Endothelial cell of umbilical vein (primary cell): ENCODE results near the gene ASGR1. TPM values are rescaled to one million over a fixed set of nuclear protein-coding genes. Genes with fewer than 3 reads are reported as not detected.

Source experiments
- BruUV-seq: library from RNA; stranded (reverse); fragments of 400-500 nt; replicated peaks from 2 replicates; lab custom pipeline; 2021; lab: Mats Ljungman, UMichigan
- CTCF ChIA-PET: fragments of 300-600, 350-600 bp; sonication (Branson Sonifier 250); formaldehyde crosslinking; loops from one replicate; lab custom pipeline; 2021; ENCODE audit warnings: antibody characterized with exemption, inconsistent platforms; lab: Charles Lee
- POLR2A ChIA-PET: fragments of 300-600, 350-600 bp; sonication (Branson Sonifier 250); formaldehyde crosslinking; loops from one replicate; lab custom pipeline; 2021; ENCODE audit warnings: antibody characterized with exemption, inconsistent platforms; lab: Charles Lee
- DNase-seq: peaks from one replicate; pipeline ENCODE4 v3.0.0-alpha.2; 2011; ENCODE audit warnings: low read depth, low spot score
- FAIRE-seq: peaks from 2 replicates; lab custom pipeline; 2011; peaks lifted over from hg19 to GRCh38; lab: Jason Lieb, UNC
- H2AFZ ChIP-seq: 2 replicates; pipeline ENCODE4 v1.6.0; 2012; ENCODE audit warnings: low read depth, low read length, control low read depth, inconsistent platforms
- H3K27ac ChIP-seq: 2 replicates; pipeline ENCODE4 v1.5.1; 2011; ENCODE audit warnings: low read depth, mild to moderate bottlenecking, control low read depth, low read length, moderate library complexity; ENCODE audit not compliant: insufficient read depth
- H3K27me3 ChIP-seq, 2 experiments: 2 replicates each; pipeline versions ENCODE4 v1.6.0 to v1.6.1; 2011; ENCODE audit warnings: low read length in 2 of 2, mixed read lengths in 1 of 2; ENCODE audit not compliant: control insufficient read depth in 2 of 2, insufficient read depth in 2 of 2
- H3K36me3 ChIP-seq, 2 experiments: 2 replicates in 1 of 2; 3 replicates in 1 of 2; pipeline ENCODE4 v1.5.1; 2011; ENCODE audit warnings: low read length in 2 of 2, mild to moderate bottlenecking in 1 of 2, moderate library complexity in 1 of 2; ENCODE audit not compliant: control insufficient read depth in 2 of 2, insufficient read depth in 2 of 2; ENCODE audit errors: extremely low read depth in 1 of 2
- H3K4me1 ChIP-seq: 3 replicates; pipeline ENCODE4 v1.5.1; 2011; ENCODE audit warnings: mild to moderate bottlenecking, low read length; ENCODE audit not compliant: control insufficient read depth, insufficient read depth; ENCODE audit errors: extremely low read depth
- H3K4me2 ChIP-seq: 2 replicates; pipeline ENCODE4 v1.6.1; 2011; ENCODE audit warnings: low read length, control low read depth, mixed read lengths; ENCODE audit not compliant: insufficient read depth
- H3K4me3 ChIP-seq, 3 experiments: fragments of 200-600 bp in 1 of 3; sonication (generic), shearing (Covaris generic) in 1 of 3; replicated peaks in 1 of 3; 2 replicates each; pipeline ENCODE4 v1.5.1; 2011 to 2016; ENCODE audit warnings: control low read depth in 3 of 3, low read length in 3 of 3, mild to moderate bottlenecking in 2 of 3, inconsistent platforms in 1 of 3, low read depth in 1 of 3, moderate library complexity in 1 of 3; ENCODE audit not compliant: insufficient read depth in 1 of 3
- H3K79me2 ChIP-seq: 2 replicates; pipeline ENCODE4 v1.6.0; 2012; ENCODE audit warnings: low read length, inconsistent platforms; ENCODE audit not compliant: control insufficient read depth, insufficient read depth
- H3K9ac ChIP-seq: replicated peaks from 2 replicates; pipeline ENCODE3; 2011; ENCODE audit warnings: low read length, control low read depth; ENCODE audit not compliant: insufficient read depth; ENCODE audit errors: extremely low read depth
- H3K9me1 ChIP-seq: replicated peaks from 3 replicates; pipeline ENCODE4 v1.6.0; 2011; ENCODE audit warnings: mild to moderate bottlenecking, low read length; ENCODE audit not compliant: control insufficient read depth, insufficient read depth; ENCODE audit errors: extremely low read depth
- H3K9me3 ChIP-seq: replicated peaks from 2 replicates; pipeline ENCODE4 v1.5.1; 2012; ENCODE audit warnings: low read length, inconsistent platforms; ENCODE audit not compliant: control insufficient read depth, insufficient read depth
- H4K20me1 ChIP-seq: replicated peaks from 2 replicates; pipeline ENCODE3; 2011; ENCODE audit warnings: mild to moderate bottlenecking, low read length; ENCODE audit not compliant: control insufficient read depth, insufficient read depth; ENCODE audit errors: extremely low read depth
- CTCF ChIP-seq, 2 donors: IDR thresholded peaks; 1 replicate in 1 of 2; 2 replicates in 1 of 2; pipeline ENCODE4 v1.5.1; 2011; ENCODE audit warnings: low read length in 2 of 2, mild to moderate bottlenecking in 2 of 2, moderate library complexity in 2 of 2, control low read depth in 1 of 2, inconsistent platforms in 1 of 2, low read depth in 1 of 2; ENCODE audit not compliant: insufficient read depth in 1 of 2; ENCODE audit errors: extremely low read depth in 1 of 2
- EZH2 ChIP-seq: IDR thresholded peaks from 2 replicates; pipeline ENCODE4 v1.6.1; 2012; ENCODE audit warnings: borderline replicate concordance, low read depth, mild to moderate bottlenecking, moderate library complexity, low read length, inconsistent platforms; ENCODE audit not compliant: severe bottlenecking
- FOS ChIP-seq: IDR thresholded peaks from 2 replicates; pipeline ENCODE4 v1.6.1; 2011; ENCODE audit warnings: mild to moderate bottlenecking, low read length, moderate library complexity, borderline replicate concordance; ENCODE audit not compliant: insufficient read depth
- GATA2 ChIP-seq: IDR thresholded peaks from 2 replicates; pipeline ENCODE4 v1.7.0; 2011; ENCODE audit warnings: low read depth, mild to moderate bottlenecking, moderate library complexity, mixed read lengths, low read length; ENCODE audit not compliant: insufficient read length, insufficient read depth
- JUN ChIP-seq: IDR thresholded peaks from 2 replicates; pipeline ENCODE4 v1.6.1; 2011; ENCODE audit warnings: borderline replicate concordance, low read depth; ENCODE audit not compliant: insufficient read length, insufficient read depth
- MAX ChIP-seq: IDR thresholded peaks from 2 replicates; pipeline ENCODE4 v1.6.1; 2011; ENCODE audit not compliant: insufficient read depth, insufficient read length
- MYC ChIP-seq: IDR thresholded peaks from one replicate; pipeline ENCODE4 v1.6.1; 2011; ENCODE audit warnings: mild to moderate bottlenecking, low read depth, low read length
- POLR2A ChIP-seq: IDR thresholded peaks from 2 replicates; pipeline ENCODE4 v1.6.1; 2012; ENCODE audit warnings: low read depth, mild to moderate bottlenecking, control low read depth, low read length
- POLR2AphosphoS5 ChIP-seq: IDR thresholded peaks from 2 replicates; pipeline ENCODE4 v1.6.1; 2012; ENCODE audit warnings: low read depth, mild to moderate bottlenecking, control low read depth, low read length, moderate library complexity; ENCODE audit not compliant: insufficient read depth
- dilution Hi-C: fragments of 300-500 bp; cut with MboI; formaldehyde crosslinking; loops from one replicate; pipeline ENCODE4 v1.15.0; 2019; ENCODE audit warnings: low sequenced_read_pairs; ENCODE audit not compliant: extremely low pct_ligation_motif_present
- intact Hi-C: fragments of 100-400 bp; cut with micrococcal nuclease; formaldehyde crosslinking; loops from one replicate; pipeline ENCODE4 v1.10.0; 2022
- polyA plus RNA-seq, 4 experiments: library from polyadenylated mRNA; depleted of rRNA in 3 of 4; stranded (reverse) in 3 of 4; unstranded in 1 of 4; fragments of >200 nt; gene quantifications; 2 replicates each; pipeline versions ENCODE4 v1.2.1 to v1.2.3, GENCODE V29; 2011 to 2012; ENCODE audit warnings: missing spikeins in 1 of 4
- total RNA-seq: library from RNA; stranded (reverse); gene quantifications from 2 replicates; pipeline ENCODE4 v1.2.3, GENCODE V29; 2021

ASGR1 gene
- total and polyA plus RNA-seq, 2 donors (not counting 3 experiments of a cell fraction or from before 2014, with no cell fraction given), result 10.2 to 12.5 TPM

- BruUV-seq, result no TSS peak
- Histone ChIP-seq H4K20me1 (no peaks in the 10 kb centered on the region), H3K9me1 (no peaks in the 10 kb centered on the region), H3K9ac (no peak overlapping the region), H3K36me3 (peaks cover 24 to 44% of the 10 kb centered on the region in 2 experiments), H3K79me2 (peaks cover 2% of the 10 kb centered on the region), H3K4me3 (no peak overlapping the region), H3K27me3 (no peaks in the 10 kb centered on the region), H3K4me2 (no peak overlapping the region), H3K27ac (no peak overlapping the region), H3K9me3 (no peaks in the 10 kb centered on the region), H2AFZ (no peak overlapping the region), H3K4me1 (peaks cover 11% of the 10 kb centered on the region)
- intact Hi-C loops, result no loop called here
- CTCF ChIA-PET, result interaction anchor here (1.4 to 2.0 kb wide), 3 partner anchors 15 to 178 kb away, joined by 3 to 9 read pairs (median 4); partner anchors contain the start of gene PHF23
- dilution Hi-C loops, result no loop called here
- FAIRE-seq, result no peak
- DNase-seq, result no peak
- no peak for TF ChIP-seq MAX
- no peak for TF ChIP-seq MYC
- TF ChIP-seq EZH2, result no peak
- no peak for TF ChIP-seq POLR2A
- TF ChIP-seq GATA2, result no peak
- no peak for TF ChIP-seq JUN
- TF ChIP-seq FOS, result no peak
- TF ChIP-seq CTCF (IDR thresholded peaks at IDR 0.05; ENCODE audit: extremely low read depth in 1 of 2, insufficient read depth in 1 of 2, low read depth in 1 of 2, low read length in 2 of 2), result no peak
- TF ChIP-seq POLR2AphosphoS5, result no peak
- POLR2A ChIA-PET, result no interaction called here
These were observed 44.9 kb upstream of the ASGR1 start for GRCh38 chr17:7224110-7224509.
